ENCODE results near the gene FMO3.

Gene FMO3

GRCh38 chr1:171128463-171128862, 37.8 kb downstream of the FMO3 start:
- no peak for TF ChIP-seq CTCF (IDR thresholded peaks at IDR 0.05; ENCODE audit: insufficient read depth, low read length, poor library complexity, severe bottlenecking)
- TF ChIP-seq EZH2phosphoT487 (conservative IDR thresholded peaks at IDR 0.05; ENCODE audit: low read length) = no peak
- no peaks in the 10 kb centered on the region for H3K27me3 ChIP-seq (ENCODE audit: low read length)
- H3K9me2 ChIP-seq (replicated peaks; ENCODE audit: insufficient read depth, low read length) = no peaks in the 10 kb centered on the region
- no peak overlapping the region for H3K4me3 ChIP-seq (ENCODE audit: insufficient read depth, low read length, poor library complexity, severe bottlenecking)
- H2AFZ ChIP-seq (ENCODE audit: low read depth, low read length, severe bottlenecking) = no peak overlapping the region
- H4K20me1 ChIP-seq (ENCODE audit: low read depth, low read length) = no peaks in the 10 kb centered on the region
- H3F3A ChIP-seq (ENCODE audit: insufficient read depth) = no peaks in the 10 kb centered on the region
- H3K4me2 ChIP-seq (ENCODE audit: low read depth, low read length, poor library complexity, severe bottlenecking) = no peak overlapping the region
- H3K9me3 ChIP-seq (ENCODE audit: insufficient read depth, low read length) = no peaks in the 10 kb centered on the region; the same call in 1 of the 2 replicates
- no peak overlapping the region for H3K9ac ChIP-seq (ENCODE audit: low read length)
- no peak overlapping the region for H3K27ac ChIP-seq (ENCODE audit: low read depth, low read length)
- H3K79me2 ChIP-seq (ENCODE audit: insufficient read depth, low read length) = no peaks in the 10 kb centered on the region
- H3K36me3 ChIP-seq (ENCODE audit: low read length) = no peaks in the 10 kb centered on the region

GRCh38 chr1:171134204-171134923, 43.7 kb downstream of the FMO3 start:
- TF ChIP-seq CTCF (IDR thresholded peaks at IDR 0.05; ENCODE audit: insufficient read depth, low read length, poor library complexity, severe bottlenecking) = no peak
- TF ChIP-seq EZH2phosphoT487 (conservative IDR thresholded peaks at IDR 0.05; ENCODE audit: low read length) = no peak
- no peaks in the 10 kb centered on the region; the same call in 1 of the 2 replicates for H3K9me3 ChIP-seq (ENCODE audit: insufficient read depth, low read length)
- H3K9ac ChIP-seq (ENCODE audit: low read length) = no peak overlapping the region
- no peaks in the 10 kb centered on the region for H4K20me1 ChIP-seq (ENCODE audit: low read depth, low read length)
- no peak overlapping the region for H2AFZ ChIP-seq (ENCODE audit: low read depth, low read length, severe bottlenecking)
- peaks cover 3% of the 10 kb centered on the region; the same call in 1 of the 2 replicates for H3K27me3 ChIP-seq (ENCODE audit: low read length)
- no peak overlapping the region for H3K4me2 ChIP-seq (ENCODE audit: low read depth, low read length, poor library complexity, severe bottlenecking)
- no peak overlapping the region for H3K27ac ChIP-seq (ENCODE audit: low read depth, low read length)
- no peaks in the 10 kb centered on the region for H3K9me2 ChIP-seq (replicated peaks; ENCODE audit: insufficient read depth, low read length)
- no peaks in the 10 kb centered on the region for H3K79me2 ChIP-seq (ENCODE audit: insufficient read depth, low read length)
- no peaks in the 10 kb centered on the region for H3K36me3 ChIP-seq (ENCODE audit: low read length)
- no peak overlapping the region for H3K4me3 ChIP-seq (ENCODE audit: insufficient read depth, low read length, poor library complexity, severe bottlenecking)
- H3F3A ChIP-seq (ENCODE audit: insufficient read depth) = no peaks in the 10 kb centered on the region

DNA sequence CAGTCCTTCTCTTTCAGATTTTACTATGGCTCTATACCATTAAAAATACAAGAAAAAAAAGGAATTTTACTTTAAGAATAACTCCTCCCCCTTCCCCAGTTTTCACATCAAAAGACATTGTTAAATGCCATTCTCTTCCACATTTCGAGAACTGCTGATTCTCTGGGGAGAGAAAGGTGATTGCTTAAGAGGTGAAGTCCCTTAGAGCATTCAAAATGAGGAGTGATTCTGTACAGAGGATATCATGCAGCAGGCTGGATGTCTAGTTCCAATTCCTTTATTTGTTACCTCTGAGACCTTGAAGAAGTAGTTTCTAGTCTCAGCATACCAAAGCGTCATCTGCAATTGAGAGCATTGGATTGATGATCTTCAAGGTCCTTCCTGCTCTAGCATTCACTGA, 46.9 kb downstream of the FMO3 start:
- H2AFZ ChIP-seq (ENCODE audit: low read depth, low read length, severe bottlenecking) = no peak overlapping the region
- H3K9me2 ChIP-seq (replicated peaks; ENCODE audit: insufficient read depth, low read length) = no peaks in the 10 kb centered on the region
- TF ChIP-seq CTCF (IDR thresholded peaks at IDR 0.05; ENCODE audit: insufficient read depth, low read length, poor library complexity, severe bottlenecking) (no peak), EZH2phosphoT487 (conservative IDR thresholded peaks at IDR 0.05; ENCODE audit: low read length) (no peak)
- no peaks in the 10 kb centered on the region for H4K20me1 ChIP-seq (ENCODE audit: low read depth, low read length)
- no peak overlapping the region for H3K27ac ChIP-seq (ENCODE audit: low read depth, low read length)
- no peaks in the 10 kb centered on the region for H3K36me3 ChIP-seq (ENCODE audit: low read length)
- H3K27me3 ChIP-seq (ENCODE audit: low read length) = peaks cover 3% of the 10 kb centered on the region; the same call in 1 of the 2 replicates
- no peak overlapping the region for H3K9ac ChIP-seq (ENCODE audit: low read length)
- no peaks in the 10 kb centered on the region for H3K79me2 ChIP-seq (ENCODE audit: insufficient read depth, low read length)
- H3K9me3 ChIP-seq (ENCODE audit: insufficient read depth, low read length) = no peaks in the 10 kb centered on the region
- no peaks in the 10 kb centered on the region for H3F3A ChIP-seq (ENCODE audit: insufficient read depth)
- H3K4me3 ChIP-seq (ENCODE audit: insufficient read depth, low read length, poor library complexity, severe bottlenecking) = no peak overlapping the region
- H3K4me2 ChIP-seq (ENCODE audit: low read depth, low read length, poor library complexity, severe bottlenecking) = no peak overlapping the region
